OCI-LY1 (cell line): ENCODE data around the gene PLGRKT.

Source experiments
- H2AFZ ChIP-seq: fragments of 200-600 bp; sonication (generic), shearing (Covaris generic); 2 replicates; pipeline ENCODE4 v1.6.0; 2014; ENCODE audit warnings: antibody characterized with exemption, mild to moderate bottlenecking, low read length
- H3F3A ChIP-seq: fragments of 200-600 bp; sonication (generic), shearing (Covaris generic); 2 replicates; pipeline ENCODE4 v1.6.0; 2014; ENCODE audit warnings: mild to moderate bottlenecking, antibody characterized with exemption, low read length, moderate library complexity; ENCODE audit not compliant: insufficient read depth
- H3K27ac ChIP-seq: fragments of 200-600 bp; sonication (generic); 2 replicates; pipeline ENCODE4 v1.5.1; 2014; ENCODE audit warnings: low read length, mixed run types, mild to moderate bottlenecking, low read depth; ENCODE audit not compliant: poor library complexity, severe bottlenecking
- H3K27me3 ChIP-seq: fragments of 200-600 bp; sonication (generic); 2 replicates; pipeline ENCODE4 v1.6.0; 2014; ENCODE audit warnings: antibody characterized with exemption, mild to moderate bottlenecking, low read length, moderate library complexity; ENCODE audit not compliant: insufficient read depth
- H3K36me3 ChIP-seq: fragments of 200-600 bp; sonication (generic); 2 replicates; pipeline ENCODE4 v1.6.1; 2014; ENCODE audit warnings: mild to moderate bottlenecking, antibody characterized with exemption, low read length, moderate library complexity, mixed read lengths; ENCODE audit not compliant: insufficient read depth
- H3K4me1 ChIP-seq: fragments of 200-600 bp; sonication (generic); 2 replicates; pipeline ENCODE4 v1.5.1; 2014; ENCODE audit warnings: mild to moderate bottlenecking, low read length, moderate library complexity; ENCODE audit not compliant: insufficient read depth, severe bottlenecking
- H3K4me2 ChIP-seq: fragments of 200-600 bp; sonication (generic), shearing (Covaris generic); 2 replicates; pipeline ENCODE4 v1.6.1; 2014; ENCODE audit warnings: low read length
- H3K4me3 ChIP-seq: fragments of 200-600 bp; sonication (generic); 2 replicates; pipeline ENCODE4 v1.5.1; 2014; ENCODE audit warnings: low read length, low read depth, mild to moderate bottlenecking, mixed read lengths; ENCODE audit not compliant: poor library complexity, severe bottlenecking
- H3K79me2 ChIP-seq: fragments of 200-600 bp; shearing (Covaris generic); 2 replicates; pipeline ENCODE4 v1.6.1; 2016; ENCODE audit warnings: mixed run types, low read length, mixed read lengths; ENCODE audit not compliant: insufficient read depth
- H3K9ac ChIP-seq: fragments of 200-600 bp; sonication (generic), shearing (Covaris generic); 2 replicates; pipeline ENCODE4 v1.6.1; 2014; ENCODE audit warnings: mild to moderate bottlenecking, low read length, mixed read lengths
- H3K9me2 ChIP-seq: fragments of 200-600 bp; sonication (generic), shearing (Covaris generic); 2 replicates; pipeline ENCODE4 v1.6.1; 2014; ENCODE audit warnings: low read depth, mild to moderate bottlenecking, low read length, mixed read lengths
- H3K9me3 ChIP-seq: fragments of 200-600 bp; shearing (Covaris generic); 2 replicates; pipeline ENCODE4 v1.6.1; 2014; ENCODE audit warnings: low read length, mixed read lengths
- H4K20me1 ChIP-seq: fragments of 200-600 bp; sonication (generic), shearing (Covaris generic); 2 replicates; pipeline ENCODE4 v1.6.0; 2016; ENCODE audit warnings: mild to moderate bottlenecking, low read length; ENCODE audit not compliant: insufficient read depth
- EZH2 ChIP-seq: fragments of 200-600 bp; sonication (generic), shearing (Covaris generic); IDR thresholded peaks from 2 replicates; pipeline ENCODE4 v1.8.0; 2017; ENCODE audit warnings: borderline replicate concordance, mixed run types, mild to moderate bottlenecking, antibody characterized with exemption, low read length, moderate library complexity, mixed read lengths
- TF ChIP-seq, protein P1 (sequence below): fragments of 200-600 bp; sonication (generic), shearing (Covaris generic); IDR thresholded peaks from 2 replicates; pipeline ENCODE4 v1.5.1; 2017; ENCODE audit warnings: mild to moderate bottlenecking, antibody characterized with exemption, low read length, moderate library complexity, mixed read lengths

PLGRKT gene

DNA sequence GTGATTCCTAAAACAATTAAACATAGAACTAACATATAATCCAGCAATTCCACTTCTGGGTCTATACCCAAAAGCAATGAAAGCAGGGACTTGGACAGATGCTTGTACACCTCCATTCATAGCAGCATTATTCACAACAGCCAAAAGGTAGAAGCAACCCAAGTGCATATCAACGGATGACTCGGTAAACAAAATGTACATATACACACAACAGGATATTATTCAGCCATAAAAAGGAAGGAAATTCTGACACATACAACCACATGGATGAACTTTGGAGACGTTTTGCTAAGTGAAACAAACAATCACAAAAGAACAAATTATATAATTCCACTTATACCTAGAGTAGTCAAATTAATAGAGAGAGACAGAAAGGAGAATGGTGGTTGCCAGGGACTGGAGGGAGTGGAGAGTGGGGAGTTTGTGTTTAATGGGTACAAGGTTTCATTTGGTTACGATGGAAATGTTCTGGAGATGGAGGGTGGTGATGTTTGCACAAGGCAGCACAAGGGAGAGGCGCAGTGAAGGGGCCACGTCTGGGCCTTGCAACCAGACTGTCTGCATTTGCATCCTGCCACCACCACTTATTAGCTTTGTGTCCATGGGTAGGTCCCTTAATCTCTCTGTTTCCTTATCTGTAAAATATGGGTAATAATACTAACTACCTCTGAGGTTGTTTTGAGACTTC lies 61.8 kb downstream of the PLGRKT start:
- H4K20me1 ChIP-seq = no peaks in the 10 kb centered on the region
- H3F3A ChIP-seq = no peaks in the 10 kb centered on the region
- TF ChIP-seq EZH2 = no peak
- TF ChIP-seq, protein P1, sequence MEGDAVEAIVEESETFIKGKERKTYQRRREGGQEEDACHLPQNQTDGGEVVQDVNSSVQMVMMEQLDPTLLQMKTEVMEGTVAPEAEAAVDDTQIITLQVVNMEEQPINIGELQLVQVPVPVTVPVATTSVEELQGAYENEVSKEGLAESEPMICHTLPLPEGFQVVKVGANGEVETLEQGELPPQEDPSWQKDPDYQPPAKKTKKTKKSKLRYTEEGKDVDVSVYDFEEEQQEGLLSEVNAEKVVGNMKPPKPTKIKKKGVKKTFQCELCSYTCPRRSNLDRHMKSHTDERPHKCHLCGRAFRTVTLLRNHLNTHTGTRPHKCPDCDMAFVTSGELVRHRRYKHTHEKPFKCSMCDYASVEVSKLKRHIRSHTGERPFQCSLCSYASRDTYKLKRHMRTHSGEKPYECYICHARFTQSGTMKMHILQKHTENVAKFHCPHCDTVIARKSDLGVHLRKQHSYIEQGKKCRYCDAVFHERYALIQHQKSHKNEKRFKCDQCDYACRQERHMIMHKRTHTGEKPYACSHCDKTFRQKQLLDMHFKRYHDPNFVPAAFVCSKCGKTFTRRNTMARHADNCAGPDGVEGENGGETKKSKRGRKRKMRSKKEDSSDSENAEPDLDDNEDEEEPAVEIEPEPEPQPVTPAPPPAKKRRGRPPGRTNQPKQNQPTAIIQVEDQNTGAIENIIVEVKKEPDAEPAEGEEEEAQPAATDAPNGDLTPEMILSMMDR = no peak
- no peak overlapping the region for H3K9ac ChIP-seq
- H3K27ac ChIP-seq = no peak overlapping the region
- H2AFZ ChIP-seq = no peak overlapping the region
- H3K4me2 ChIP-seq = no peak overlapping the region
- no peak overlapping the region for H3K4me3 ChIP-seq
- 0 out of 2 replicates have a peak, but pooled peaks cover 2% of the 10 kb centered on the region for H3K36me3 ChIP-seq
- H3K79me2 ChIP-seq = no peaks in the 10 kb centered on the region
- no peaks in the 10 kb centered on the region for H3K4me1 ChIP-seq
- H3K27me3 ChIP-seq = no peaks in the 10 kb centered on the region
- H3K9me3 ChIP-seq = no peaks in the 10 kb centered on the region
- no peaks in the 10 kb centered on the region for H3K9me2 ChIP-seq

DNA sequence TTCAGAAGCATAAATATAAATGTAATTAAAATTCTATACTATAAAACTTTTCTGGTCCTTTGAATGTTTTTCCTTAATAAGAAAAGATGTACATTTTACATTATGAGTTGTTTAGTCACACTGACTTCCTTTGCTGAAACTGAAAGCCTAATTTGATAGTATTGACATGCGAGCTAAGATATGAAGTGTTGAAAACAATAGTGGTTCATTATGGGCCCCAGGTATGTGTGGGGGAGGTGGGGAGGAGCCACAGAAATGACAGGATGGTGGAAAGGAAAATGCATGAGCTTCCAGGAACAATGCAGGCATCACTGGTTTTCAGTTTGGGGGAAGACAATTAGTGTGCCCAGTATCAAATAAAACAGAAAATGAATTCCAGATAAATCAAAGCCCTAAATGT lies 62.6 kb downstream of the PLGRKT start:
- Histone ChIP-seq H2AFZ (no peak overlapping the region), H3K9me2 (no peaks in the 10 kb centered on the region), H4K20me1 (no peaks in the 10 kb centered on the region), H3F3A (no peaks in the 10 kb centered on the region), H3K36me3 (no peaks in the 10 kb centered on the region), H3K27me3 (no peaks in the 10 kb centered on the region), H3K4me1 (no peaks in the 10 kb centered on the region), H3K4me3 (no peak overlapping the region), H3K9ac (no peak overlapping the region), H3K79me2 (no peaks in the 10 kb centered on the region), H3K27ac (no peak overlapping the region), H3K4me2 (no peak overlapping the region), H3K9me3 (no peaks in the 10 kb centered on the region)
- TF ChIP-seq, protein P1 = no peak
- TF ChIP-seq EZH2 = no peak

DNA sequence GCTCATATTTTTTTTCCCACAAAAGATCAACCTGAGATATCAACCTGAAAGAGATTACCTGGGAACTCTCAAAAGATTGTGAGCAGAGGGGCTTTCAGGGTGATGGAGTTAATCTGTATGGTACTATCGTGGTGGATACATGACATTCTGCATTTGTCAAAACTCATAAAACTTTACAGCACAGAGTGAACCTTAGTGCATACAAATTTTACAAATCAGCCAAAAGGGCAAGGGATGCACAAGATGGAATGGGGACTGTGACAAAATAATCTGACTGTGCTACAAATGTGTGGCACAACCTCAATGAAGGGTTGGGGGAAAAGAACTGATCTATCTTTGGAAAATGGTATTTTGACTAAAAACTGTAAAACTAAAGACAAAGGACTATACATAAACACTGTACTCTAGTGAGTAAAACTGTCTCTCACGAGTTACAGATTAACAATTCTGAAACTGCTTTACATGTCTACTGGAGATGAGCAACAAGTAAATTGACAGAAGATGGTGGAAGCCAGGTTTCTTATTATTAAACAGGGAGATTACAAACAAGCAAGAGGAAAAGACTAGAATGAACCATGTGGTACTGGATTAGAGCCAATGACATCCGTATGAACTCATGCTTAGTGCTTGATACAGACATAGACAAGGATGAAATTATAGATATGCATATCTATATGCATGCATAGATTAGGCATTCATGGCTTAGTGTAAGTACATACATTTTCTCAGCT lies 73.3 kb downstream of the PLGRKT start:
- Histone ChIP-seq H2AFZ (no peak overlapping the region), H3K4me3 (no peak overlapping the region), H3K27me3 (no peaks in the 10 kb centered on the region), H3K79me2 (no peaks in the 10 kb centered on the region), H3F3A (no peaks in the 10 kb centered on the region), H4K20me1 (no peaks in the 10 kb centered on the region), H3K9me2 (no peaks in the 10 kb centered on the region), H3K4me2 (no peak overlapping the region), H3K4me1 (no peaks in the 10 kb centered on the region), H3K9ac (no peak overlapping the region), H3K9me3 (no peaks in the 10 kb centered on the region), H3K27ac (no peak overlapping the region), H3K36me3 (no peaks in the 10 kb centered on the region)
- TF ChIP-seq, protein P1 = no peak
